Measurements from ENCODE around the gene ABCF3.
"Not testable (repeated sequence)": the region's sequence is repeated elsewhere in the genome, so short reads cannot be mapped to it uniquely, and the experiment has no call there.

Gene ABCF3

GRCh38 chr3:184155644-184156521 lies 30.1 kb upstream of the ABCF3 start:
- H3K4me3 ChIP-seq (ENCODE audit: low read depth, low read length) = peak overlapping the region; percentile 94
- DNase-seq (ENCODE audit: low read depth, low spot score) = no peak
- ChIA-PET CTCF (interaction anchor here (1.2 to 2.2 kb wide), 2 partner anchors 11 to 25 kb away, joined by 3 to 8 read pairs; no protein-coding TSS in a partner anchor), POLR2A (interaction anchor here (0.6 to 2.4 kb wide), 9 partner anchors 12 to 37 kb away, joined by 3 to 11 read pairs (median 4); partner anchors contain the start of genes ABCF3 and EIF2B5)
- TF ChIP-seq CTCF (IDR thresholded peaks at IDR 0.05; ENCODE audit: insufficient read depth, low read length, missing control alignments) = no peak

GRCh38 chr3:184156522-184156955 lies 29.5 kb upstream of the ABCF3 start:
- ChIA-PET CTCF (interaction anchor here (2.1 to 2.2 kb wide), 2 partner anchors 24 to 94 kb away, joined by 8 to 9 read pairs; partner anchors contain the start of gene EEF1AKMT4), POLR2A (interaction anchor here (1.0 to 2.4 kb wide), 6 partner anchors 12 to 36 kb away, joined by 3 to 11 read pairs (median 4); partner anchors contain the start of genes ABCF3 and EIF2B5)
- TF ChIP-seq CTCF (IDR thresholded peaks at IDR 0.05; ENCODE audit: insufficient read depth, low read length, missing control alignments) = no peak
- H3K4me3 ChIP-seq (ENCODE audit: low read depth, low read length) = peak overlapping the region; percentile 94
- DNase-seq (ENCODE audit: low read depth, low spot score) = no peak

GRCh38 chr3:184157206-184157605 lies 28.8 kb upstream of the ABCF3 start:
- DNase-seq (ENCODE audit: low read depth, low spot score) = no peak
- peak overlapping the region; percentile 94 for H3K4me3 ChIP-seq (ENCODE audit: low read depth, low read length)
- POLR2A ChIA-PET = interaction anchor here (1.0 to 2.4 kb wide), 4 partner anchors 12 to 35 kb away, joined by 3 to 11 read pairs (median 4); partner anchors contain the start of gene ABCF3
- TF ChIP-seq CTCF (IDR thresholded peaks at IDR 0.05; ENCODE audit: insufficient read depth, low read length, missing control alignments) = no peak
- CTCF ChIA-PET = interaction anchor here (1.1 to 2.2 kb wide), 4 partner anchors 12 to 261 kb away, joined by 3 to 9 read pairs (median 6); partner anchors contain the start of gene EEF1AKMT4

- DNase-seq (ENCODE audit: low read depth, low spot score) = no peak
- H3K4me3 ChIP-seq (ENCODE audit: low read depth, low read length) = no peak overlapping the region
- ChIA-PET CTCF (interaction anchor here (1.1 to 2.1 kb wide), 4 partner anchors 13 to 263 kb away, joined by 3 to 9 read pairs (median 4); partner anchors contain the start of gene EEF1AKMT4), POLR2A (interaction anchor here (0.9 kb wide), 1 partner anchor 12 kb away, joined by 3 read pairs; no protein-coding TSS in a partner anchor)
- TF ChIP-seq CTCF (IDR thresholded peaks at IDR 0.05; ENCODE audit: insufficient read depth, low read length, missing control alignments) = no peak
Observed at GRCh38 chr3:184158404-184158803, 27.6 kb upstream of the ABCF3 start.

- no peak overlapping the region; the same call in 1 of the 2 replicates for H3K4me3 ChIP-seq (ENCODE audit: low read depth, low read length)
- DNase-seq (ENCODE audit: low read depth, low spot score) = no peak
- ChIA-PET POLR2A (interaction anchor here (0.8 to 2.2 kb wide), 4 partner anchors 9 to 26 kb away, joined by 3 to 9 read pairs (median 6); partner anchors contain the start of gene ABCF3), CTCF (interaction anchor here (0.9 to 2.1 kb wide), 8 partner anchors 9 to 265 kb away, joined by 3 to 8 read pairs (median 4); partner anchors contain the start of genes AP2M1, EEF1AKMT4 and EIF2B5)
- TF ChIP-seq CTCF (IDR thresholded peaks at IDR 0.05; ENCODE audit: insufficient read depth, low read length, missing control alignments) = no peak
Observed at GRCh38 chr3:184160456-184160855, 25.5 kb upstream of the ABCF3 start.

GRCh38 chr3:184162571-184163070 lies 23.4 kb upstream of the ABCF3 start:
- CTCF ChIA-PET; H3K4me3 ChIP-seq (ENCODE audit: low read depth, low read length); POLR2A ChIA-PET; DNase-seq (ENCODE audit: low read depth, low spot score): not testable (repeated sequence)

Measured in AG04449 (cell line).